ENCODE data around the gene ITPA.

Gene ITPA

GRCh38 chr20:3228750-3229032, 19.4 kb downstream of the ITPA start:
- H3K4me3 ChIP-seq (ENCODE audit: low read length, poor library complexity, severe bottlenecking) = no peak overlapping the region
- TF ChIP-seq CTCF (conservative IDR thresholded peaks at IDR 0.05; ENCODE audit: low read length) (no peak), EZH2phosphoT487 (IDR thresholded peaks at IDR 0.05; ENCODE audit: borderline replicate concordance) (no peak)
- H3K27me3 ChIP-seq (ENCODE audit: insufficient read depth, low read length, poor library complexity, severe bottlenecking) = no peaks in the 10 kb centered on the region
- H3K36me3 ChIP-seq (ENCODE audit: insufficient read depth, low read length) = no peaks in the 10 kb centered on the region; the same call in 1 of the 2 replicates
- H3F3A ChIP-seq (ENCODE audit: low read depth) = no peaks in the 10 kb centered on the region
- no peak overlapping the region for H2AFZ ChIP-seq (ENCODE audit: low read length)
- H4K20me1 ChIP-seq (ENCODE audit: insufficient read depth, low read length, poor library complexity, severe bottlenecking) = no peaks in the 10 kb centered on the region
- no peaks in the 10 kb centered on the region for H3K79me2 ChIP-seq (ENCODE audit: insufficient read depth, low read length)
- H3K9ac ChIP-seq (ENCODE audit: low read depth, low read length, poor library complexity, severe bottlenecking) = no peak overlapping the region
- H3K9me3 ChIP-seq (ENCODE audit: insufficient read depth, low read depth, low read length) = no peaks in the 10 kb centered on the region
- no peaks in the 10 kb centered on the region for H3K9me2 ChIP-seq (replicated peaks; ENCODE audit: low read depth, low read length)
- no peak overlapping the region for H3K4me2 ChIP-seq (ENCODE audit: low read depth, low read length, poor library complexity, severe bottlenecking)
- peaks cover 1% of the 10 kb centered on the region for H3K4me1 ChIP-seq (ENCODE audit: insufficient read depth, low read length, poor library complexity, severe bottlenecking)

GRCh38 chr20:3229158-3229557, 19.9 kb downstream of the ITPA start:
- Histone ChIP-seq H3K36me3 (ENCODE audit: insufficient read depth, low read length) (no peaks in the 10 kb centered on the region; the same call in 1 of the 2 replicates), H3K9me2 (replicated peaks; ENCODE audit: low read depth, low read length) (no peaks in the 10 kb centered on the region), H4K20me1 (ENCODE audit: insufficient read depth, low read length, poor library complexity, severe bottlenecking) (no peaks in the 10 kb centered on the region), H3K4me1 (ENCODE audit: insufficient read depth, low read length, poor library complexity, severe bottlenecking) (no peaks in the 10 kb centered on the region), H3K9ac (ENCODE audit: low read depth, low read length, poor library complexity, severe bottlenecking) (no peak overlapping the region), H3K4me2 (ENCODE audit: low read depth, low read length, poor library complexity, severe bottlenecking) (no peak overlapping the region), H2AFZ (ENCODE audit: low read length) (no peak overlapping the region), H3F3A (ENCODE audit: low read depth) (no peaks in the 10 kb centered on the region), H3K4me3 (ENCODE audit: low read length, poor library complexity, severe bottlenecking) (no peak overlapping the region), H3K79me2 (ENCODE audit: insufficient read depth, low read length) (no peaks in the 10 kb centered on the region), H3K9me3 (ENCODE audit: insufficient read depth, low read depth, low read length) (no peaks in the 10 kb centered on the region), H3K27me3 (ENCODE audit: insufficient read depth, low read length, poor library complexity, severe bottlenecking) (no peaks in the 10 kb centered on the region)
- TF ChIP-seq CTCF (conservative IDR thresholded peaks at IDR 0.05; ENCODE audit: low read length) (no peak), EZH2phosphoT487 (IDR thresholded peaks at IDR 0.05; ENCODE audit: borderline replicate concordance) (no peak)

GRCh38 chr20:3229798-3230197, 20.5 kb downstream of the ITPA start:
- no peak for TF ChIP-seq EZH2phosphoT487 (IDR thresholded peaks at IDR 0.05; ENCODE audit: borderline replicate concordance)
- no peaks in the 10 kb centered on the region for H4K20me1 ChIP-seq (ENCODE audit: insufficient read depth, low read length, poor library complexity, severe bottlenecking)
- H3K4me1 ChIP-seq (ENCODE audit: insufficient read depth, low read length, poor library complexity, severe bottlenecking) = no peaks in the 10 kb centered on the region
- H3K4me3 ChIP-seq (ENCODE audit: low read length, poor library complexity, severe bottlenecking) = no peak overlapping the region
- H3K4me2 ChIP-seq (ENCODE audit: low read depth, low read length, poor library complexity, severe bottlenecking) = no peak overlapping the region
- no peaks in the 10 kb centered on the region for H3K27me3 ChIP-seq (ENCODE audit: insufficient read depth, low read length, poor library complexity, severe bottlenecking)
- no peak overlapping the region for H3K9ac ChIP-seq (ENCODE audit: low read depth, low read length, poor library complexity, severe bottlenecking)
- H3K9me2 ChIP-seq (replicated peaks; ENCODE audit: low read depth, low read length) = no peaks in the 10 kb centered on the region
- no peak overlapping the region for H2AFZ ChIP-seq (ENCODE audit: low read length)
- no peaks in the 10 kb centered on the region for H3K79me2 ChIP-seq (ENCODE audit: insufficient read depth, low read length)
- H3F3A ChIP-seq (ENCODE audit: low read depth) = no peaks in the 10 kb centered on the region
- H3K36me3 ChIP-seq (ENCODE audit: insufficient read depth, low read length) = no peaks in the 10 kb centered on the region; the same call in 1 of the 2 replicates
- H3K9me3 ChIP-seq (ENCODE audit: insufficient read depth, low read depth, low read length) = no peaks in the 10 kb centered on the region

- H3K79me2 ChIP-seq (ENCODE audit: insufficient read depth, low read length) = no peaks in the 10 kb centered on the region
- no peaks in the 10 kb centered on the region; the same call in 1 of the 2 replicates for H3K36me3 ChIP-seq (ENCODE audit: insufficient read depth, low read length)
- no peaks in the 10 kb centered on the region for H3K9me2 ChIP-seq (replicated peaks; ENCODE audit: low read depth, low read length)
- H3F3A ChIP-seq (ENCODE audit: low read depth) = no peaks in the 10 kb centered on the region
- H3K4me3 ChIP-seq (ENCODE audit: low read length, poor library complexity, severe bottlenecking) = no peak overlapping the region
- TF ChIP-seq CTCF (conservative IDR thresholded peaks at IDR 0.05; ENCODE audit: low read length) (no peak), EZH2phosphoT487 (IDR thresholded peaks at IDR 0.05; ENCODE audit: borderline replicate concordance) (no peak)
- no peak overlapping the region for H2AFZ ChIP-seq (ENCODE audit: low read length)
- no peaks in the 10 kb centered on the region for H3K27me3 ChIP-seq (ENCODE audit: insufficient read depth, low read length, poor library complexity, severe bottlenecking)
- no peaks in the 10 kb centered on the region for H4K20me1 ChIP-seq (ENCODE audit: insufficient read depth, low read length, poor library complexity, severe bottlenecking)
- H3K9ac ChIP-seq (ENCODE audit: low read depth, low read length, poor library complexity, severe bottlenecking) = no peak overlapping the region
- no peak overlapping the region for H3K4me2 ChIP-seq (ENCODE audit: low read depth, low read length, poor library complexity, severe bottlenecking)
- no peaks in the 10 kb centered on the region for H3K4me1 ChIP-seq (ENCODE audit: insufficient read depth, low read length, poor library complexity, severe bottlenecking)
- no peaks in the 10 kb centered on the region for H3K9me3 ChIP-seq (ENCODE audit: insufficient read depth, low read depth, low read length)
Measured at GRCh38 chr20:3231116-3231515, 21.8 kb downstream of the ITPA start.

All from Loucy (cell line).